Daoy (cell line): ENCODE results near the gene ELMOD1. TPM values are rescaled to one million over a fixed set of nuclear protein-coding genes. Genes with fewer than 3 reads are reported as not detected.

ENCODE experiments used
- total RNA-seq: library from RNA; depleted of rRNA; stranded (reverse); fragments of >200 nt; shearing (Covaris generic); gene quantifications from 2 replicates; pipeline ENCODE4 v1.2.3, GENCODE V29; 2014; rRNA removed

Gene ELMOD1
- total RNA-seq, 1 experiment from 2014 or later, result 1.0 TPM

Other genes starting within 250 kb of the ELMOD1 start
- gene CWF19L2, start 133.3 kb upstream of the ELMOD1 start, total RNA-seq, result 10.1 and 15.2 TPM in 2 replicates
- 13.6 and 17.7 TPM in 2 replicates for gene ALKBH8, start 25.4 kb upstream of the ELMOD1 start, total RNA-seq
- 0.80 TPM in 1 of 2 replicates, not detected in the other for gene SLN, start 120.9 kb downstream of the ELMOD1 start, total RNA-seq